IMR-90 (cell line): Measurements from ENCODE around the gene PIH1D1. TPM values are rescaled to one million over a fixed set of nuclear protein-coding genes. Genes with fewer than 3 reads are reported as not detected.

Source experiments
- ATAC-seq: fragments of 200-7000 bp; cut with Tn5 transposase; 2 replicates; pipeline ENCODE4 v1.9.1; 2020; ENCODE audit warnings: low read depth, mild to moderate bottlenecking, moderate library complexity
- BruUV-seq: library from RNA; stranded (reverse); fragments of 400-500 nt; replicated peaks from 2 replicates; lab custom pipeline; 2021; lab: Mats Ljungman, UMichigan
- CTCF ChIA-PET: fragments of 300-600 bp; formaldehyde crosslinking; extraction: SDS; loops from one replicate; lab custom pipeline; 2021; ENCODE audit warnings: antibody characterized with exemption; lab: Yijun Ruan, JAX
- POLR2A ChIA-PET: fragments of 300-600 bp; sonication (Branson Sonifier 250); formaldehyde crosslinking; loops from one replicate; lab custom pipeline; 2022; ENCODE audit warnings: antibody characterized with exemption; ENCODE audit not compliant: unreplicated experiment; lab: Charles Lee
- DNase-seq: peaks from one replicate; pipeline ENCODE4 v3.0.0; 2013
- H2AFZ ChIP-seq: replicated peaks from 2 replicates; pipeline ENCODE3; 2013; ENCODE audit warnings: low read length, mild to moderate bottlenecking; ENCODE audit not compliant: poor library complexity
- H2AK5ac ChIP-seq: 2 replicates; pipeline ENCODE4 v1.6.1; 2013; ENCODE audit warnings: low read depth, low read length, inconsistent platforms
- H2AK9ac ChIP-seq: replicated peaks from 2 replicates; pipeline ENCODE3; 2013; ENCODE audit warnings: mild to moderate bottlenecking, low read depth, low read length, moderate library complexity; ENCODE audit not compliant: poor library complexity
- H2BK120ac ChIP-seq: 2 replicates; pipeline ENCODE4 v1.6.1; 2013; ENCODE audit warnings: low read depth, low read length, inconsistent platforms
- H2BK15ac ChIP-seq: 3 replicates; pipeline ENCODE4 v1.6.1; 2013; ENCODE audit warnings: low read depth, low read length, inconsistent platforms
- H2BK20ac ChIP-seq: 2 replicates; pipeline ENCODE4 v1.6.1; 2013; ENCODE audit warnings: low read depth, mild to moderate bottlenecking, inconsistent platforms, low read length, moderate library complexity
- H2BK5ac ChIP-seq: 2 replicates; pipeline ENCODE4 v1.6.1; 2013; ENCODE audit warnings: mild to moderate bottlenecking, low read depth, low read length, inconsistent platforms; ENCODE audit not compliant: poor library complexity, severe bottlenecking
- H3K14ac ChIP-seq: replicated peaks from 2 replicates; pipeline ENCODE4 v1.6.1; 2013; ENCODE audit warnings: low read depth, low read length, inconsistent platforms
- H3K18ac ChIP-seq: 2 replicates; pipeline ENCODE4 v1.6.1; 2013; ENCODE audit warnings: low read depth, low read length, control low read depth
- H3K23ac ChIP-seq: 2 replicates; pipeline ENCODE4 v1.6.1; 2013; ENCODE audit warnings: low read depth, low read length, inconsistent platforms
- H3K27ac ChIP-seq: 2 replicates; pipeline ENCODE4 v1.5.1; 2013; ENCODE audit warnings: mild to moderate bottlenecking, control low read depth, low read length; ENCODE audit not compliant: insufficient read depth
- H3K27me3 ChIP-seq: 2 replicates; pipeline ENCODE4 v1.6.1; 2013; ENCODE audit warnings: low read length; ENCODE audit not compliant: control insufficient read depth, insufficient read depth
- H3K36me3 ChIP-seq: 2 replicates; pipeline ENCODE4 v1.6.1; 2013; ENCODE audit warnings: low read length, mixed read lengths; ENCODE audit not compliant: control insufficient read depth, insufficient read depth
- H3K4ac ChIP-seq: 2 replicates; pipeline ENCODE4 v1.6.1; 2013; ENCODE audit warnings: low read depth, low read length, inconsistent platforms
- H3K4me1 ChIP-seq: 2 replicates; pipeline ENCODE4 v1.6.1; 2013; ENCODE audit warnings: low read length, mixed read lengths; ENCODE audit not compliant: control insufficient read depth, insufficient read depth
- H3K4me2 ChIP-seq: 2 replicates; pipeline ENCODE4 v1.6.1; 2013; ENCODE audit warnings: low read depth, mild to moderate bottlenecking, control low read depth, low read length, moderate library complexity
- H3K4me3 ChIP-seq: 2 replicates; pipeline ENCODE4 v1.5.1; 2013; ENCODE audit warnings: low read depth, mild to moderate bottlenecking, control low read depth, low read length, moderate library complexity; ENCODE audit not compliant: insufficient read depth
- H3K56ac ChIP-seq: 2 replicates; pipeline ENCODE4 v1.6.1; 2013; ENCODE audit warnings: low read length, inconsistent platforms; ENCODE audit not compliant: insufficient read depth; ENCODE audit errors: extremely low read depth
- H3K79me1 ChIP-seq, 2 experiments: 2 replicates each; pipeline ENCODE4 v1.6.1; 2013; ENCODE audit warnings: low read length in 2 of 2, inconsistent platforms in 1 of 2, low read depth in 1 of 2
- H3K9ac ChIP-seq: 2 replicates; pipeline ENCODE4 v1.6.1; 2013; ENCODE audit warnings: low read depth, low read length, control low read depth
- H3K9me1 ChIP-seq: 2 replicates; pipeline ENCODE4 v1.6.1; 2013; ENCODE audit warnings: low read length, inconsistent platforms; ENCODE audit not compliant: insufficient read depth
- H3K9me3 ChIP-seq: 2 replicates; pipeline ENCODE4 v1.6.1; 2013; ENCODE audit warnings: low read length; ENCODE audit not compliant: control insufficient read depth, insufficient read depth
- H4K20me1 ChIP-seq: 2 replicates; pipeline ENCODE4 v1.6.1; 2013; ENCODE audit warnings: low read length, inconsistent platforms; ENCODE audit not compliant: insufficient read depth
- H4K5ac ChIP-seq: 2 replicates; pipeline ENCODE4 v1.6.1; 2013; ENCODE audit warnings: mild to moderate bottlenecking, low read depth, low read length, control low read depth
- H4K8ac ChIP-seq, 2 experiments: 2 replicates each; pipeline ENCODE4 v1.6.1; 2013; ENCODE audit warnings: low read depth in 2 of 2, low read length in 2 of 2, control low read depth in 1 of 2, inconsistent platforms in 1 of 2
- H4K91ac ChIP-seq: 2 replicates; pipeline ENCODE4 v1.6.1; 2013; ENCODE audit warnings: low read depth, low read length, inconsistent platforms; ENCODE audit not compliant: insufficient read depth
- BHLHE40 ChIP-seq: fragments of 150-350 bp; IDR thresholded peaks from 2 replicates; pipeline ENCODE4 v1.6.1; 2016; ENCODE audit warnings: mild to moderate bottlenecking, low read depth, low read length
- CEBPB ChIP-seq: IDR thresholded peaks from 2 replicates; pipeline ENCODE4 v1.6.1; 2012; ENCODE audit warnings: low read depth, low read length, improper control_type of control experiment
- CHD1 ChIP-seq: IDR thresholded peaks from 2 replicates; pipeline ENCODE4 v1.6.1; 2012; ENCODE audit warnings: low read depth, low read length, improper control_type of control experiment
- FOS ChIP-seq: fragments of 150-350 bp; IDR thresholded peaks from 2 replicates; pipeline ENCODE4 v1.6.1; 2016; ENCODE audit warnings: low read depth, low read length
- MAFK ChIP-seq: IDR thresholded peaks from 2 replicates; pipeline ENCODE4 v1.6.1; 2012; ENCODE audit warnings: low read depth, low read length, improper control_type of control experiment
- MAZ ChIP-seq: IDR thresholded peaks from 2 replicates; pipeline ENCODE4 v1.6.1; 2012; ENCODE audit warnings: low read depth, mild to moderate bottlenecking, low read length, improper control_type of control experiment, moderate library complexity, borderline replicate concordance
- MXI1 ChIP-seq: IDR thresholded peaks from 2 replicates; pipeline ENCODE4 v1.6.1; 2012; ENCODE audit warnings: low read depth, mild to moderate bottlenecking, low read length, moderate library complexity, borderline replicate concordance
- NFE2L2 ChIP-seq: fragments of 150-350 bp; IDR thresholded peaks from 2 replicates; pipeline ENCODE4 v1.6.1; 2016; ENCODE audit warnings: low read depth, mild to moderate bottlenecking, low read length
- POLR2A ChIP-seq: IDR thresholded peaks from 2 replicates; pipeline ENCODE4 v1.6.1; 2012; ENCODE audit warnings: mild to moderate bottlenecking, low read depth, low read length
- RAD21 ChIP-seq: IDR thresholded peaks from 2 replicates; pipeline ENCODE4 v1.6.1; 2012; ENCODE audit warnings: low read length, improper control_type of control experiment
- RCOR1 ChIP-seq: IDR thresholded peaks from 2 replicates; pipeline ENCODE4 v1.6.1; 2012; ENCODE audit warnings: mild to moderate bottlenecking, low read length, improper control_type of control experiment; ENCODE audit not compliant: insufficient replicate concordance
- RFX5 ChIP-seq: IDR thresholded peaks from 2 replicates; pipeline ENCODE4 v1.8.0; 2012; ENCODE audit warnings: low read depth, mild to moderate bottlenecking, low read length, moderate library complexity
- SMC3 ChIP-seq: fragments of 150-350 bp; IDR thresholded peaks from 2 replicates; pipeline ENCODE4 v1.6.1; 2016; ENCODE audit warnings: low read depth, mild to moderate bottlenecking, antibody characterized with exemption, low read length, moderate library complexity
- WGBS, 2 experiments: methylation state at CpG; one replicate each; pipeline versions ENCODE4 v1.1.5 to v1.1.7; 2013; ENCODE audit warnings: missing lambda C conversion rate in 2 of 2; ENCODE audit not compliant: insufficient read length in 1 of 2; ENCODE audit errors: extremely low coverage in 2 of 2; 5-methylcytosine and 5-hydroxymethylcytosine counted together
- dilution Hi-C: fragments of 300-500 bp; cut with HindIII; formaldehyde crosslinking; loops from one replicate; pipeline ENCODE4 v1.14.3; 2018; ENCODE audit warnings: low sequenced_read_pairs; ENCODE audit not compliant: unreplicated experiment
- in situ Hi-C: fragments of 300-500 bp; cut with MboI; formaldehyde crosslinking; loops from 3 replicates; pipeline ENCODE4 v1.14.3; 2019; ENCODE audit warnings: low sequenced_read_pairs, inconsistent platforms, mixed read lengths
- intact Hi-C: fragments of 100-400 bp; cut with micrococcal nuclease; formaldehyde crosslinking; loops from 2 replicates; pipeline ENCODE4 v1.10.0; 2022
- polyA plus RNA-seq, 3 experiments: library from polyadenylated mRNA; depleted of rRNA; stranded (reverse); fragments of >200 nt; gene quantifications; 2 replicates each; pipeline ENCODE4 v1.2.3, GENCODE V29; 2012; ENCODE audit warnings: low replicate concordance in 1 of 3
- total RNA-seq: library from RNA; depleted of rRNA; stranded (reverse); fragments of >200 nt; gene quantifications from 2 replicates; pipeline ENCODE4 v1.2.3, GENCODE V29; 2012
- TF ChIP-seq, protein P1 (sequence below): fragments of 150-350 bp; IDR thresholded peaks from 2 replicates; pipeline ENCODE4 v1.6.1; 2017; ENCODE audit warnings: mild to moderate bottlenecking, antibody characterized with exemption, low read length, low read depth
- TF ChIP-seq, protein P2 (sequence below): fragments of 150-350 bp; IDR thresholded peaks from 2 replicates; pipeline ENCODE4 v1.6.1; 2016; ENCODE audit warnings: low read depth, mild to moderate bottlenecking, low read length, moderate library complexity, borderline replicate concordance
- TF ChIP-seq, protein P3 (sequence below): conservative IDR thresholded peaks from 2 replicates; pipeline ENCODE4 v1.5.1; 2012; ENCODE audit warnings: mild to moderate bottlenecking, low read depth, low read length, improper control_type of control experiment

PIH1D1 gene
- total and polyA plus RNA-seq, 2 of the 4 experiments (the other 2 are of a cell fraction) = 77.9 to 122 TPM

DNA sequence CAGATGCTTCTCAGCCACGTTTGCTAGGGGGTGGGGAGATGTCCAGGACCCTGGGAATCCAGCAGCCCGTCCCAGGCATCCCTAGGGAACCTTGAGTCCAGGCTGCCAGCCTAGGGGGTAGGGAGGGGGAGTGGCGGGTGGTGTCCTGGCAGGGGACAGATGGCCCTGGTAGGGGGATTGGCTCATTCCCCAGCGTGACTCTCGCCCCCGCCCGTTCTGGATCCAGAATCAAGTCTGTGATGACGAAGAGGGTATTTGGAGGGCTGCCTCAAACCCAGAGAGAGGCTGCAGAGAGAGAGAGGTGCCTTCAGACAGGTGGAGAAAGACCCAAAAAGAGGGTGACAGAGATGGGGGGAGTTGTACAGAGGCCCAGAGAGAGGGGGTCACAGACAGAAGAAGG, 14.4 kb downstream of the PIH1D1 start:
- Histone ChIP-seq H3K9me1 (no peaks in the 10 kb centered on the region), H3K36me3 (no peaks in the 10 kb centered on the region), H2BK15ac (no peak overlapping the region), H2AFZ (no peak overlapping the region), H3K18ac (no peak overlapping the region), H3K4me1 (no peaks in the 10 kb centered on the region), H3K9me3 (peaks cover 11% of the 10 kb centered on the region), H3K27me3 (peaks cover 96% of the 10 kb centered on the region), H2BK120ac (no peak overlapping the region), H3K4me3 (no peak overlapping the region), H3K4me2 (no peak overlapping the region), H3K9ac (no peak overlapping the region), H4K8ac (no peak overlapping the region), H3K56ac (no peak overlapping the region), H3K79me1 (no peaks in the 10 kb centered on the region), H4K20me1 (no peaks in the 10 kb centered on the region), H3K4ac (no peak overlapping the region), H3K14ac (no peak overlapping the region), H2BK5ac (no peak overlapping the region), H2AK5ac (no peak overlapping the region), H3K23ac (no peak overlapping the region), H3K27ac (no peak overlapping the region), H2AK9ac (no peak overlapping the region), H2BK20ac (no peak overlapping the region), H4K5ac (no peak overlapping the region), H4K91ac (no peak overlapping the region)
- WGBS, 2 experiments = no CpG with 5 or more reads among the region's 8 CpGs
- ATAC-seq = no peak
- CTCF ChIA-PET = no interaction called here
- in situ Hi-C loops (loop anchor here (10.0 kb wide), 1 partner anchor 172 kb away; no protein-coding TSS in a partner anchor), dilution Hi-C loops (no loop called here), intact Hi-C loops (no loop called here)
- BruUV-seq = no TSS peak
- POLR2A ChIA-PET = no interaction called here
- TF ChIP-seq, protein P1, sequence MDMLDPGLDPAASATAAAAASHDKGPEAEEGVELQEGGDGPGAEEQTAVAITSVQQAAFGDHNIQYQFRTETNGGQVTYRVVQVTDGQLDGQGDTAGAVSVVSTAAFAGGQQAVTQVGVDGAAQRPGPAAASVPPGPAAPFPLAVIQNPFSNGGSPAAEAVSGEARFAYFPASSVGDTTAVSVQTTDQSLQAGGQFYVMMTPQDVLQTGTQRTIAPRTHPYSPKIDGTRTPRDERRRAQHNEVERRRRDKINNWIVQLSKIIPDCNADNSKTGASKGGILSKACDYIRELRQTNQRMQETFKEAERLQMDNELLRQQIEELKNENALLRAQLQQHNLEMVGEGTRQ = no peak
- TF ChIP-seq NFE2L2 (no peak), BHLHE40 (no peak), CEBPB (no peak), RFX5 (no peak), RCOR1 (no peak), MAZ (no peak), RAD21 (no peak), CHD1 (no peak), MXI1 (no peak), MAFK (no peak), SMC3 (no peak), FOS (no peak), POLR2A (no peak)
- TF ChIP-seq, protein P2, sequence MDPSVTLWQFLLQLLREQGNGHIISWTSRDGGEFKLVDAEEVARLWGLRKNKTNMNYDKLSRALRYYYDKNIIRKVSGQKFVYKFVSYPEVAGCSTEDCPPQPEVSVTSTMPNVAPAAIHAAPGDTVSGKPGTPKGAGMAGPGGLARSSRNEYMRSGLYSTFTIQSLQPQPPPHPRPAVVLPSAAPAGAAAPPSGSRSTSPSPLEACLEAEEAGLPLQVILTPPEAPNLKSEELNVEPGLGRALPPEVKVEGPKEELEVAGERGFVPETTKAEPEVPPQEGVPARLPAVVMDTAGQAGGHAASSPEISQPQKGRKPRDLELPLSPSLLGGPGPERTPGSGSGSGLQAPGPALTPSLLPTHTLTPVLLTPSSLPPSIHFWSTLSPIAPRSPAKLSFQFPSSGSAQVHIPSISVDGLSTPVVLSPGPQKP = no peak
- TF ChIP-seq, protein P3, sequence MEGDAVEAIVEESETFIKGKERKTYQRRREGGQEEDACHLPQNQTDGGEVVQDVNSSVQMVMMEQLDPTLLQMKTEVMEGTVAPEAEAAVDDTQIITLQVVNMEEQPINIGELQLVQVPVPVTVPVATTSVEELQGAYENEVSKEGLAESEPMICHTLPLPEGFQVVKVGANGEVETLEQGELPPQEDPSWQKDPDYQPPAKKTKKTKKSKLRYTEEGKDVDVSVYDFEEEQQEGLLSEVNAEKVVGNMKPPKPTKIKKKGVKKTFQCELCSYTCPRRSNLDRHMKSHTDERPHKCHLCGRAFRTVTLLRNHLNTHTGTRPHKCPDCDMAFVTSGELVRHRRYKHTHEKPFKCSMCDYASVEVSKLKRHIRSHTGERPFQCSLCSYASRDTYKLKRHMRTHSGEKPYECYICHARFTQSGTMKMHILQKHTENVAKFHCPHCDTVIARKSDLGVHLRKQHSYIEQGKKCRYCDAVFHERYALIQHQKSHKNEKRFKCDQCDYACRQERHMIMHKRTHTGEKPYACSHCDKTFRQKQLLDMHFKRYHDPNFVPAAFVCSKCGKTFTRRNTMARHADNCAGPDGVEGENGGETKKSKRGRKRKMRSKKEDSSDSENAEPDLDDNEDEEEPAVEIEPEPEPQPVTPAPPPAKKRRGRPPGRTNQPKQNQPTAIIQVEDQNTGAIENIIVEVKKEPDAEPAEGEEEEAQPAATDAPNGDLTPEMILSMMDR = no peak
- DNase-seq = no peak
